Liver (tissue), 9 donors: ENCODE data around the gene PRSS12. TPM values are rescaled to one million over a fixed set of nuclear protein-coding genes. Genes with fewer than 3 reads are reported as not detected.

Experiments used
- DNase-seq: peaks from one replicate; pipeline ENCODE4 v3.0.0-alpha.2; 2017; ENCODE audit warnings: low spot score
- H3K27ac ChIP-seq, 2 donors: one replicate each; pipeline ENCODE4 v1.7.0; 2013; ENCODE audit warnings: inconsistent platforms in 2 of 2, low read length in 2 of 2, control low read depth in 1 of 2, low read depth in 1 of 2, mild to moderate bottlenecking in 1 of 2
- H3K27me3 ChIP-seq, 4 donors: one replicate each; pipeline versions ENCODE4 v1.6.1 to v1.7.0; 2013; ENCODE audit warnings: low read length in 3 of 4, inconsistent platforms in 1 of 4, mild to moderate bottlenecking in 1 of 4, moderate library complexity in 1 of 4; ENCODE audit not compliant: control insufficient read depth in 4 of 4, insufficient read depth in 4 of 4
- H3K36me3 ChIP-seq, 4 donors: one replicate each; pipeline versions ENCODE4 v1.6.1 to v1.7.0; 2013; ENCODE audit warnings: low read length in 3 of 4, mild to moderate bottlenecking in 3 of 4, low read depth in 1 of 4, moderate library complexity in 1 of 4; ENCODE audit not compliant: control insufficient read depth in 4 of 4, insufficient read depth in 3 of 4
- H3K4me1 ChIP-seq, 4 donors: one replicate each; pipeline versions ENCODE4 v1.6.1 to v1.7.0; 2013; ENCODE audit warnings: low read length in 3 of 4, mild to moderate bottlenecking in 3 of 4, moderate library complexity in 1 of 4; ENCODE audit not compliant: control insufficient read depth in 4 of 4, insufficient read depth in 4 of 4
- H3K4me3 ChIP-seq, 3 donors: one replicate each; pipeline versions ENCODE4 v1.6.1 to v1.7.0; 2013; ENCODE audit warnings: low read length in 3 of 3, control low read depth in 1 of 3, low read depth in 1 of 3, mild to moderate bottlenecking in 1 of 3
- H3K9ac ChIP-seq, 2 donors: one replicate each; pipeline ENCODE4 v1.7.0; 2013; ENCODE audit warnings: low read length in 2 of 2, mild to moderate bottlenecking in 2 of 2, moderate library complexity in 2 of 2, control low read depth in 1 of 2, low read depth in 1 of 2
- H3K9me3 ChIP-seq, 4 donors: one replicate each; pipeline versions ENCODE4 v1.6.1 to v1.7.0; 2013; ENCODE audit warnings: low read length in 3 of 4; ENCODE audit not compliant: control insufficient read depth in 4 of 4
- CTCF ChIP-seq: fragments of 150-350 bp; IDR thresholded peaks from 2 replicates; pipeline ENCODE4 v1.5.1; 2017; ENCODE audit warnings: improper control_type of control experiment, low read depth, low read length; ENCODE audit not compliant: missing input control
- HNF4G ChIP-seq: IDR thresholded peaks from 2 replicates; pipeline ENCODE4 v1.6.1; 2016; ENCODE audit warnings: antibody characterized with exemption
- JUND ChIP-seq, 2 donors: IDR thresholded peaks; 2 replicates each; pipeline ENCODE4 v1.6.1; 2016; ENCODE audit warnings: antibody characterized with exemption in 2 of 2
- MAX ChIP-seq: IDR thresholded peaks from 2 replicates; pipeline ENCODE4 v1.6.1; 2016; ENCODE audit warnings: antibody characterized with exemption
- RXRA ChIP-seq, 2 donors: IDR thresholded peaks; 2 replicates each; pipeline ENCODE4 v1.6.1; 2017 to 2018; ENCODE audit warnings: antibody characterized with exemption in 2 of 2, mild to moderate bottlenecking in 1 of 2
- YY1 ChIP-seq: IDR thresholded peaks from 2 replicates; pipeline ENCODE4 v1.6.1; 2016; ENCODE audit warnings: antibody characterized with exemption, mild to moderate bottlenecking
- ZBTB33 ChIP-seq: IDR thresholded peaks from 2 replicates; pipeline ENCODE4 v1.6.1; 2016; ENCODE audit warnings: antibody characterized with exemption
- WGBS: extraction: QIAGEN DNeasy Blood & Tissue Kit; methylation state at CpG from one replicate; pipeline ENCODE4 v1.1.7; 2013; 5-methylcytosine and 5-hydroxymethylcytosine counted together
- polyA plus RNA-seq, 2 donors: library from polyadenylated mRNA; stranded (reverse) in 1 of 2; unstranded in 1 of 2; fragments of 200-250 nt in 1 of 2; fragments of >200 nt in 1 of 2; fragmentation: Nextera tagmentation in 1 of 2; extraction: Ambion mirVana in 1 of 2; gene quantifications; one replicate each; pipeline versions ENCODE4 v1.2.1 to v1.2.3, GENCODE V29; 2013 to 2015
- total RNA-seq, 2 donors: library from RNA; depleted of rRNA; stranded (reverse); fragments of >200 nt; gene quantifications; one replicate each; pipeline ENCODE4 v1.2.3, GENCODE V29; 2014
- TF ChIP-seq, protein P1 (sequence below): IDR thresholded peaks from 2 replicates; pipeline ENCODE4 v1.6.1; 2016; ENCODE audit warnings: antibody characterized with exemption
- TF ChIP-seq, protein P2 (sequence below): IDR thresholded peaks from 2 replicates; pipeline ENCODE4 v1.6.1; 2016; ENCODE audit warnings: antibody characterized with exemption, mild to moderate bottlenecking
- donor health status: healthy.
- donor health status: healthy.
- donor health status: healthy.
- donor health status: healthy.
- donor health status: healthy.

PRSS12 gene
- total and polyA plus RNA-seq, 4 donors = 0.07 to 0.25 (median 0.10) TPM

DNA sequence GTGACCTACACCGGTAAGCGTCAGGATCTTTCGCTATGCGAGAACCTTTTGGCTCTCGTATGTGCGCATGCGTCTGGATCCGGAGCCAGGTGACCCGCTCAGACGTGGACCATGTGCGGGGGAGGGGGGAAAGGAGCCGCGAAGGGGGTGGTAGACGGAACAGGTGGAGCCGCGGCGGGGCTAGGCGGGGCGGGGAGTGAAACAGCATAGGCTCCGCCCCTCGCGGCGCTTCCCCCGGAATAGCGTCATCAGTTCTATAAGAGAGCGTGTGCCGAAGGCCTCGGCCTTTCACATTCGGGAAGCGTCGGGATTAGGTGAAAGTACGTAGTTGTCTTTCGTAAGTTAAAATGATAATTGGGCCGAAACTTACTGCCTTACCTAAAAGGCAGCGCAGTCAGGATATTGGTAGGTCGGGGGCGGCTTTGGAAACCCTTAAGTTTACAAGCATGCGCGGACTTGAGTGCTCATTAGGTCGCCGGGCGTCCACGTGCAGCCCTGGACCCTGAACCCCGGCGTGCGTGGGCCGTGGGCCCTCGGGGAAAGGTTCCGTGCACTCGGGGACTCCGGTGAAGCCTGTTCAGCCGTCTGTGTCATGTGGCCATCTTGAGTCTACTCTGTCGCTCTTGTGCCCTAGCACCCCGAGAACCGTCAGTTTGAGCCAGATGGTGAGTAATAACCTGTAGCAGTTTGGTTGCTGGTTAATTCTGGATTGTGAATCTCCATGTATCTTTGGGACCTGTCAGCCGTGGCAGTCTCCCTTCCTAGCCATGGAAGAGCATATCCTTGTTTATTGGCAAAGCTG lies 74.1 kb downstream of the PRSS12 start (continued):
- no peak for TF ChIP-seq ZBTB33
- TF ChIP-seq CTCF = no peak
- TF ChIP-seq, protein P1, sequence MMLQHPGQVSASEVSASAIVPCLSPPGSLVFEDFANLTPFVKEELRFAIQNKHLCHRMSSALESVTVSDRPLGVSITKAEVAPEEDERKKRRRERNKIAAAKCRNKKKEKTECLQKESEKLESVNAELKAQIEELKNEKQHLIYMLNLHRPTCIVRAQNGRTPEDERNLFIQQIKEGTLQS = peak; percentile 32
- peak; percentile 39 to 50 for TF ChIP-seq RXRA (IDR thresholded peaks at IDR 0.05)
- peak; percentile 56 for TF ChIP-seq YY1
- no peak for TF ChIP-seq JUND (IDR thresholded peaks at IDR 0.05)

GRCh38 chr4:118277243-118277642 lies 75.6 kb downstream of the PRSS12 start:
- DNase-seq = no peak
- H3K4me3 ChIP-seq = peak overlapping the region; percentile 70 to 99 (median 78)
- peak overlapping the region; percentile 95 to 96 for H3K27ac ChIP-seq

More at GRCh38 chr4:118277243-118277642, 75.6 kb downstream of the PRSS12 start:
- peak overlapping the region in 1 of 2 donors; percentile 99 for H3K9ac ChIP-seq
- 41% methylated on average over 4 of the region's 4 CpGs for WGBS
- peaks cover 2 to 48% (median 36%) of the 10 kb centered on the region in 4 donors for H3K4me1 ChIP-seq
- no peaks in the 10 kb centered on the region for H3K9me3 ChIP-seq
- TF ChIP-seq, protein P2, sequence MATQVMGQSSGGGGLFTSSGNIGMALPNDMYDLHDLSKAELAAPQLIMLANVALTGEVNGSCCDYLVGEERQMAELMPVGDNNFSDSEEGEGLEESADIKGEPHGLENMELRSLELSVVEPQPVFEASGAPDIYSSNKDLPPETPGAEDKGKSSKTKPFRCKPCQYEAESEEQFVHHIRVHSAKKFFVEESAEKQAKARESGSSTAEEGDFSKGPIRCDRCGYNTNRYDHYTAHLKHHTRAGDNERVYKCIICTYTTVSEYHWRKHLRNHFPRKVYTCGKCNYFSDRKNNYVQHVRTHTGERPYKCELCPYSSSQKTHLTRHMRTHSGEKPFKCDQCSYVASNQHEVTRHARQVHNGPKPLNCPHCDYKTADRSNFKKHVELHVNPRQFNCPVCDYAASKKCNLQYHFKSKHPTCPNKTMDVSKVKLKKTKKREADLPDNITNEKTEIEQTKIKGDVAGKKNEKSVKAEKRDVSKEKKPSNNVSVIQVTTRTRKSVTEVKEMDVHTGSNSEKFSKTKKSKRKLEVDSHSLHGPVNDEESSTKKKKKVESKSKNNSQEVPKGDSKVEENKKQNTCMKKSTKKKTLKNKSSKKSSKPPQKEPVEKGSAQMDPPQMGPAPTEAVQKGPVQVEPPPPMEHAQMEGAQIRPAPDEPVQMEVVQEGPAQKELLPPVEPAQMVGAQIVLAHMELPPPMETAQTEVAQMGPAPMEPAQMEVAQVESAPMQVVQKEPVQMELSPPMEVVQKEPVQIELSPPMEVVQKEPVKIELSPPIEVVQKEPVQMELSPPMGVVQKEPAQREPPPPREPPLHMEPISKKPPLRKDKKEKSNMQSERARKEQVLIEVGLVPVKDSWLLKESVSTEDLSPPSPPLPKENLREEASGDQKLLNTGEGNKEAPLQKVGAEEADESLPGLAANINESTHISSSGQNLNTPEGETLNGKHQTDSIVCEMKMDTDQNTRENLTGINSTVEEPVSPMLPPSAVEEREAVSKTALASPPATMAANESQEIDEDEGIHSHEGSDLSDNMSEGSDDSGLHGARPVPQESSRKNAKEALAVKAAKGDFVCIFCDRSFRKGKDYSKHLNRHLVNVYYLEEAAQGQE = no peak
- TF ChIP-seq MAX = no peak
- no peak for TF ChIP-seq HNF4G
- TF ChIP-seq ZBTB33 = no peak
- TF ChIP-seq CTCF = no peak
- TF ChIP-seq, protein P1 = no peak
- peaks cover 0 to 4% (median 1%) of the 10 kb centered on the region in 4 donors for H3K36me3 ChIP-seq
- no peaks in the 10 kb centered on the region for H3K27me3 ChIP-seq
